A673 (cell line): Measurements from ENCODE around the gene ADAM30. TPM values are rescaled to one million over a fixed set of nuclear protein-coding genes. Genes with fewer than 3 reads are reported as not detected.

Source experiments
- BruUV-seq: library from RNA; stranded (reverse); fragments of 400-500 nt; replicated peaks from 2 replicates; lab custom pipeline; 2021; lab: Mats Ljungman, UMichigan
- CTCF ChIA-PET: fragments of 300-600 bp; sonication (Branson Sonifier 250); formaldehyde crosslinking; loops from one replicate; lab custom pipeline; 2022; ENCODE audit warnings: antibody characterized with exemption; lab: Charles Lee
- POLR2A ChIA-PET: fragments of 300-600 bp; sonication (Branson Sonifier 250); formaldehyde crosslinking; loops from one replicate; lab custom pipeline; 2022; ENCODE audit warnings: antibody characterized with exemption; ENCODE audit not compliant: low non-redundant PET; lab: Charles Lee
- DNase-seq: peaks from one replicate; pipeline ENCODE4 v3.0.0-alpha.2; 2015; ENCODE audit warnings: low spot score
- H3K27ac ChIP-seq: fragments of 200-600 bp; sonication (generic); 2 replicates; pipeline ENCODE4 v1.5.1; 2016; ENCODE audit warnings: mixed run types, low read depth, mild to moderate bottlenecking, mixed read lengths, antibody characterized with exemption, low read length; ENCODE audit not compliant: poor library complexity, severe bottlenecking
- H3K27me3 ChIP-seq: fragments of 200-600 bp; sonication (generic); replicated peaks from 2 replicates; pipeline ENCODE4 v1.6.1; 2017; ENCODE audit warnings: mixed run types, low read depth, mild to moderate bottlenecking, mixed read lengths, antibody characterized with exemption, low read length; ENCODE audit not compliant: insufficient read depth, poor library complexity
- H3K36me3 ChIP-seq: fragments of 200-600 bp; sonication (generic); 2 replicates; pipeline ENCODE4 v1.6.1; 2016; ENCODE audit warnings: mixed run types, mild to moderate bottlenecking, mixed read lengths, antibody characterized with exemption, low read length; ENCODE audit not compliant: insufficient read depth, poor library complexity, severe bottlenecking
- H3K4me1 ChIP-seq: fragments of 200-600 bp; sonication (generic); 2 replicates; pipeline ENCODE4 v1.6.1; 2017; ENCODE audit warnings: mixed run types, mild to moderate bottlenecking, mixed read lengths, antibody characterized with exemption, low read length; ENCODE audit not compliant: insufficient read depth, poor library complexity, severe bottlenecking
- H3K4me3 ChIP-seq: fragments of 200-600 bp; sonication (generic); 2 replicates; pipeline ENCODE4 v1.5.1; 2016; ENCODE audit warnings: low read depth, mixed run types, mild to moderate bottlenecking, mixed read lengths, low read length; ENCODE audit not compliant: poor library complexity, severe bottlenecking
- H3K9me3 ChIP-seq: fragments of 200-600 bp; sonication (generic); 2 replicates; pipeline ENCODE4 v1.6.1; 2016; ENCODE audit warnings: mixed run types, low read depth, mild to moderate bottlenecking, mixed read lengths, antibody characterized with exemption, low read length; ENCODE audit not compliant: poor library complexity, severe bottlenecking
- EZH2 ChIP-seq: fragments of 200-600 bp; sonication (generic); IDR thresholded peaks from 2 replicates; pipeline ENCODE4 v1.6.1; 2017; ENCODE audit warnings: borderline replicate concordance, low read depth, mild to moderate bottlenecking, mixed read lengths, antibody characterized with exemption, low read length; ENCODE audit not compliant: poor library complexity, severe bottlenecking
- intact Hi-C: fragments of 100-400 bp; cut with micrococcal nuclease; formaldehyde crosslinking; loops from one replicate; pipeline ENCODE4 v1.10.0; 2022; ENCODE audit not compliant: unreplicated experiment
- total RNA-seq: library from RNA; stranded (reverse); gene quantifications from 2 replicates; pipeline ENCODE4 v1.2.3, GENCODE V29; 2021
- TF ChIP-seq, protein P1 (sequence below): fragments of 300-800, 200-600 bp; sonication (generic); conservative IDR thresholded peaks from 2 replicates; pipeline ENCODE4 v1.5.1; 2017; ENCODE audit warnings: low read depth, mild to moderate bottlenecking, antibody characterized with exemption, low read length, moderate library complexity, mixed read lengths

ADAM30 gene
- total RNA-seq, 1 experiment from 2014 or later, result not detected

DNA sequence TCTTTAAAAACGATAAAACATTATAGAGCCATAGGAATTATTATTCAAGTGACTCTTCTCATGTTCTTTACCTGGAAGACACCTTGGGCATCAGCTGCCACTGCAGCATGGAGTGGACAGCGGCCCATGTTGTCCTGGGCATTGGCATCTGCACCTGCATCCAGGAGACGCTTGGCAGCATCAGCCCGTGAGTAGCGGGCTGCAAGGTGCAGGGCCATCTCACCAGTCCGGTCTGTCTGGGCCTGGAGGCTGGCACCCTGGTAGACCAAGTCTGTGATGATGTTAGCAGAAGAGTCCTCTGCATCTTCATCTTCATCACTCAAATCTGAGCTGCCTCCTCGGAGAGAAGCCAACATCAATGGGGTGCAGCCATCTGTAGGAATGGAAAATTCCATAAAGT is 22.9 kb upstream of the ADAM30 start:
- POLR2A ChIA-PET, result no interaction called here
- intact Hi-C loops, result no loop called here
- Histone ChIP-seq H3K9me3 (no peaks in the 10 kb centered on the region), H3K4me3 (no peak overlapping the region), H3K27ac (no peak overlapping the region), H3K27me3 (no peaks in the 10 kb centered on the region), H3K4me1 (peaks cover 20% of the 10 kb centered on the region), H3K36me3 (peaks cover 64% of the 10 kb centered on the region)
- TF ChIP-seq, protein P1, sequence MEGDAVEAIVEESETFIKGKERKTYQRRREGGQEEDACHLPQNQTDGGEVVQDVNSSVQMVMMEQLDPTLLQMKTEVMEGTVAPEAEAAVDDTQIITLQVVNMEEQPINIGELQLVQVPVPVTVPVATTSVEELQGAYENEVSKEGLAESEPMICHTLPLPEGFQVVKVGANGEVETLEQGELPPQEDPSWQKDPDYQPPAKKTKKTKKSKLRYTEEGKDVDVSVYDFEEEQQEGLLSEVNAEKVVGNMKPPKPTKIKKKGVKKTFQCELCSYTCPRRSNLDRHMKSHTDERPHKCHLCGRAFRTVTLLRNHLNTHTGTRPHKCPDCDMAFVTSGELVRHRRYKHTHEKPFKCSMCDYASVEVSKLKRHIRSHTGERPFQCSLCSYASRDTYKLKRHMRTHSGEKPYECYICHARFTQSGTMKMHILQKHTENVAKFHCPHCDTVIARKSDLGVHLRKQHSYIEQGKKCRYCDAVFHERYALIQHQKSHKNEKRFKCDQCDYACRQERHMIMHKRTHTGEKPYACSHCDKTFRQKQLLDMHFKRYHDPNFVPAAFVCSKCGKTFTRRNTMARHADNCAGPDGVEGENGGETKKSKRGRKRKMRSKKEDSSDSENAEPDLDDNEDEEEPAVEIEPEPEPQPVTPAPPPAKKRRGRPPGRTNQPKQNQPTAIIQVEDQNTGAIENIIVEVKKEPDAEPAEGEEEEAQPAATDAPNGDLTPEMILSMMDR, result no peak
- no peak for TF ChIP-seq EZH2
- no peak for DNase-seq
- BruUV-seq, result no TSS peak
- CTCF ChIA-PET, result no interaction called here

GRCh38 chr1:119918301-119918700 is 22.0 kb upstream of the ADAM30 start:
- Histone ChIP-seq H3K4me1 (peaks cover 20% of the 10 kb centered on the region), H3K27me3 (no peaks in the 10 kb centered on the region), H3K27ac (peak overlapping the region; percentile 45), H3K9me3 (no peaks in the 10 kb centered on the region), H3K4me3 (no peak overlapping the region), H3K36me3 (peaks cover 55% of the 10 kb centered on the region)
- no peak for TF ChIP-seq EZH2
- TF ChIP-seq, protein P1, result no peak
- POLR2A ChIA-PET, result no interaction called here
- no peak for DNase-seq
- CTCF ChIA-PET, result no interaction called here
- no TSS peak for BruUV-seq
- intact Hi-C loops, result no loop called here

- peaks cover 20% of the 10 kb centered on the region for H3K4me1 ChIP-seq
- no peaks in the 10 kb centered on the region for H3K27me3 ChIP-seq
- POLR2A ChIA-PET, result interaction anchor here (0.5 kb wide), 1 partner anchor 8 kb away, joined by 4 read pairs; no protein-coding TSS in a partner anchor
- H3K27ac ChIP-seq, result peak overlapping the region; percentile 45
- no peak overlapping the region for H3K4me3 ChIP-seq
- H3K9me3 ChIP-seq, result no peaks in the 10 kb centered on the region
- CTCF ChIA-PET, result no interaction called here
- H3K36me3 ChIP-seq, result peaks cover 46% of the 10 kb centered on the region
- peak; percentile 67 for DNase-seq
- no peak for TF ChIP-seq EZH2
- TF ChIP-seq, protein P1, result no peak
- BruUV-seq, result no TSS peak
- intact Hi-C loops, result no loop called here
Observed at GRCh38 chr1:119917304-119918055, 21.2 kb upstream of the ADAM30 start.
